CD4-positive, alpha-beta memory T cell (primary cell): ENCODE results near the gene SOSTDC1. TPM values are rescaled to one million over a fixed set of nuclear protein-coding genes. Genes with fewer than 3 reads are reported as not detected.
"Not testable (repeated sequence)": the region's sequence is repeated elsewhere in the genome, so short reads cannot be mapped to it uniquely, and the experiment has no call there.

Experiments used
- CTCF ChIA-PET: fragments of 350-600 bp; sonication (Branson Sonifier 250); formaldehyde crosslinking; loops from one replicate; lab custom pipeline; 2021; ENCODE audit warnings: inconsistent platforms; ENCODE audit not compliant: partially characterized antibody; lab: Charles Lee
- POLR2A ChIA-PET: fragments of 350-600 bp; sonication (Branson Sonifier 250); formaldehyde crosslinking; loops from one replicate; lab custom pipeline; 2021; ENCODE audit not compliant: partially characterized antibody; lab: Charles Lee
- DNase-seq, 5 donors: peaks; one replicate each; pipeline versions ENCODE4 v3.0.0 to v3.0.0-alpha.2; 2020 to 2022; ENCODE audit warnings: mixed read lengths in 1 of 5
- H3K27ac ChIP-seq: one replicate; pipeline ENCODE4 v1.7.0; 2013; ENCODE audit warnings: low read depth, low read length
- H3K27me3 ChIP-seq: 2 replicates; pipeline ENCODE4 v1.7.0; 2013; ENCODE audit warnings: mild to moderate bottlenecking, low read length, moderate library complexity; ENCODE audit not compliant: insufficient read depth
- H3K36me3 ChIP-seq: 2 replicates; pipeline ENCODE4 v1.7.0; 2013; ENCODE audit warnings: mild to moderate bottlenecking, low read length, moderate library complexity; ENCODE audit not compliant: insufficient read depth
- H3K4me1 ChIP-seq: 2 replicates; pipeline ENCODE4 v1.7.0; 2013; ENCODE audit warnings: mild to moderate bottlenecking, low read length, moderate library complexity; ENCODE audit not compliant: insufficient read depth
- H3K4me3 ChIP-seq, 2 donors: one replicate each; pipeline ENCODE4 v1.7.0; 2013; ENCODE audit warnings: low read length in 2 of 2, mild to moderate bottlenecking in 1 of 2
- H3K9me3 ChIP-seq, 2 donors: one replicate each; pipeline ENCODE4 v1.7.0; 2013; ENCODE audit warnings: low read length in 2 of 2, control low read depth in 1 of 2; ENCODE audit not compliant: control insufficient read depth in 1 of 2
- H3K27ac Mint-ChIP-seq, 7 donors: one replicate each; pipeline ENCODE4 v1.8.0; 2020 to 2021; ENCODE audit warnings: mixed read lengths in 7 of 7, mild to moderate bottlenecking in 6 of 7, inconsistent platforms in 3 of 7, moderate library complexity in 3 of 7
- H3K27me3 Mint-ChIP-seq, 2 donors: one replicate each; pipeline ENCODE4 v1.8.0; 2020 to 2021; ENCODE audit warnings: mixed read lengths in 2 of 2
- H3K36me3 Mint-ChIP-seq, 2 donors: one replicate each; pipeline ENCODE4 v1.8.0; 2020 to 2021; ENCODE audit warnings: mixed read lengths in 2 of 2, inconsistent platforms in 1 of 2, mild to moderate bottlenecking in 1 of 2
- H3K4me1 Mint-ChIP-seq, 4 donors: one replicate each; pipeline ENCODE4 v1.8.0; 2020 to 2021; ENCODE audit warnings: mixed read lengths in 4 of 4, mild to moderate bottlenecking in 1 of 4
- H3K4me3 Mint-ChIP-seq, 8 donors: one replicate each; pipeline ENCODE4 v1.8.0; 2020 to 2021; ENCODE audit warnings: mixed read lengths in 8 of 8, mild to moderate bottlenecking in 7 of 8, moderate library complexity in 6 of 8, inconsistent platforms in 3 of 8
- H3K9me3 Mint-ChIP-seq, 8 donors: one replicate each; pipeline ENCODE4 v1.8.0; 2020 to 2021; ENCODE audit warnings: mixed read lengths in 8 of 8, mild to moderate bottlenecking in 5 of 8, inconsistent platforms in 3 of 8, moderate library complexity in 1 of 8
- intact Hi-C: fragments of 100-400 bp; cut with micrococcal nuclease; formaldehyde crosslinking; loops from one replicate; pipeline ENCODE4 v1.15.1; 2023
- polyA plus RNA-seq, 2 donors: library from polyadenylated mRNA; unstranded; fragments of 300-500 nt; fragmentation: Illumina TruSeq; gene quantifications; one replicate each; pipeline ENCODE4 v1.2.3, GENCODE V29; 2021
- total RNA-seq, 2 experiments: library from RNA; stranded (reverse); gene quantifications; one replicate each; pipeline ENCODE4 v1.2.3, GENCODE V29; 2021

The SOSTDC1 gene, protein sequence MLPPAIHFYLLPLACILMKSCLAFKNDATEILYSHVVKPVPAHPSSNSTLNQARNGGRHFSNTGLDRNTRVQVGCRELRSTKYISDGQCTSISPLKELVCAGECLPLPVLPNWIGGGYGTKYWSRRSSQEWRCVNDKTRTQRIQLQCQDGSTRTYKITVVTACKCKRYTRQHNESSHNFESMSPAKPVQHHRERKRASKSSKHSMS
- not detected for total RNA-seq
- not detected for polyA plus RNA-seq

DNA sequence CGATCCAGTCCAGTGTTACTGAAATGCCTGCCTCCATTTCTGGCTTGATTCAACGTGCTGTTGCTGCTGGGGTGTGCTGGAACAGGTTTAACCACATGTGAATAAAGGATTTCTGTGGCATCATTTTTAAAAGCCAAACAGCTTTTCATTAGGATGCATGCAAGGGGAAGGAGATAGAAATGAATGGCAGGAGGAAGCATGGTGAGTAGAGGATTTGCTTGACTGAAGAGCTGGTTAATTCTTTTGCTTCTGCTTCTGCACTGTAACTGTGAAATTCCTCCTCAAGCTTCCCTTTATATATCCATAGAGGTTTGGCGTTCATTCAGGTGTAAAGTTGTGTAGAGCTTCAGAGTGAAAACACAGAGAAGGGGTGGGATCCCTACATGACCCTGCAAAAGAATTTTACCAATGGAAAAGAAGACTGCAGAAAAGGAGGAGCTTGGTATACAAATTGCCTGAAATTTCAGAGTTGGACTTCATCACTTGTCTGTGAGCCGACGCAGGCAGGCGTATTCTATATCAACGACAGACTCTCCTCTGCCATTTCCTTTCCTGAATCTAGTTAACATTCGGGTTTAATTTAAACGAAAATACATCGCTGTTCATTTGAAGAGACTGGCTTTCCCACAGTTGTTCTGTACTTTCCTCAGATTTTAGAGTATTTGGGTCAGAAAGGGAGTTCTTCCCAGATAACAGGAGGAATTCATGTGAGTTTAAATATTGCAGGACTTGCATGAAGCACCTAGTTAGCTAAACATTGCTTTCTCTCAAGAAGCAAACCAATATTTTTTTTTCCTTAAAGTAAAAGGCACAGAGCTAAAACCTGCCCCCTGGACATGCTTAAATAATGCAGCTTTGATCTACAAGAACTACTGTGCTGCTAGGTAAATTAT is at the start of gene SOSTDC1:
Gene SOSTDC1, minus strand, starts transcription at position 270 of the 893 bp plus-strand sequence. Its CDS starts 70 bp downstream, at position 200.
- H3K27me3 Mint-ChIP-seq = peaks cover 6 to 12% of the 10 kb centered on the region in 2 donors

GRCh38 chr7:16514729-16515128 is 49.2 kb upstream of the SOSTDC1 start:
- Mint-ChIP-seq H3K4me1 (no peaks in the 10 kb centered on the region), H3K36me3 (no peaks in the 10 kb centered on the region), H3K9me3 (peaks cover 0 to 5% (median 0%) of the 10 kb centered on the region in 8 donors), H3K27me3 (peaks cover 3 to 5% of the 10 kb centered on the region in 2 donors), H3K4me3 (no peak overlapping the region), H3K27ac (no peak overlapping the region)
- H3K9me3 ChIP-seq = no peaks in the 10 kb centered on the region
- no peaks in the 10 kb centered on the region for H3K27me3 ChIP-seq
- ChIA-PET CTCF (interaction anchor here (1.0 kb wide), 1 partner anchor 422 kb away, joined by 3 read pairs; no protein-coding TSS in a partner anchor), POLR2A (no interaction called here)
- intact Hi-C loops = no loop called here
- DNase-seq = no peak
- H3K36me3 ChIP-seq = no peaks in the 10 kb centered on the region
- no peak overlapping the region for H3K4me3 ChIP-seq
- no peak overlapping the region for H3K27ac ChIP-seq
- H3K4me1 ChIP-seq = no peaks in the 10 kb centered on the region

More for the DNA sequence above, at the start of gene SOSTDC1:
- intact Hi-C loops = no loop called here
- H3K4me1 ChIP-seq = no peaks in the 10 kb centered on the region
- CTCF ChIA-PET = interaction anchor here (1.0 kb wide), 1 partner anchor 29 kb away, joined by 3 read pairs; no protein-coding TSS in a partner anchor
- Mint-ChIP-seq H3K4me3 (peak within 1 kb of the TSS in 6 of 8 donors; percentile 23 to 60 (median 36)), H3K36me3 (no peaks in the 10 kb centered on the region), H3K9me3 (peaks cover 0 to 3% (median 0%) of the 10 kb centered on the region in 8 donors), H3K27ac (peak within 1 kb of the TSS in 1 of 7 donors; percentile 49), H3K4me1 (peaks cover 0 to 5% (median under 1%) of the 10 kb centered on the region in 4 donors)
- peak in 1 of 5 donors; percentile 1 for DNase-seq
- no peak within 1 kb of the TSS for H3K27ac ChIP-seq
- H3K9me3 ChIP-seq = no peaks in the 10 kb centered on the region
- H3K27me3 ChIP-seq = no peaks in the 10 kb centered on the region
- POLR2A ChIA-PET = no interaction called here
- no peak within 1 kb of the TSS for H3K4me3 ChIP-seq
- no peaks in the 10 kb centered on the region for H3K36me3 ChIP-seq

DNA sequence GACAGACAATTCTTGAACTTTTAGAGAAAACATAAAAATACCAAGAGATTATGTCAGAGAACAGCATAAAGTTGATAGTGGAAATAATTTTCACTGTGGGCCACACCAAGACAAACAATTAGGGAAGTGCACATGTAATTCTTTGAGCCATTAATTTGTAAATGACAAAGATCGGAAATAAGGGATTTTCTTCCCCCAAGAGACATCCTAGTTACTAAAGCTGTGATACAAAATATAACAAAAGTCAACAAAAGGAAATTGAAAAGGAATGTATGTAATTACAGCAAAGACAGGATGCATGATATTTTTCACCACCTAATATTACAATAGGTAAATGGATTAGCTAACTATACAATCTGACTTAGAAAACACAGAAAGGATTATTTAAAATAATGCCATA is 48.7 kb upstream of the SOSTDC1 start:
- no peaks in the 10 kb centered on the region for H3K4me1 ChIP-seq
- H3K4me3 ChIP-seq = no peak overlapping the region
- H3K9me3 Mint-ChIP-seq = peaks cover 0 to 5% (median 0%) of the 10 kb centered on the region in 8 donors
- ChIA-PET POLR2A (no interaction called here), CTCF (interaction anchor here (1.8 kb wide), 1 partner anchor 50 kb away, joined by 4 read pairs; no protein-coding TSS in a partner anchor)
- H3K27me3 ChIP-seq = no peaks in the 10 kb centered on the region
- H3K4me1 Mint-ChIP-seq = no peaks in the 10 kb centered on the region
- no peak overlapping the region for H3K27ac ChIP-seq
- no peak for DNase-seq
- H3K36me3 Mint-ChIP-seq = no peaks in the 10 kb centered on the region
- peaks cover 3 to 5% of the 10 kb centered on the region in 2 donors for H3K27me3 Mint-ChIP-seq
- no peaks in the 10 kb centered on the region for H3K9me3 ChIP-seq
- peak overlapping the region in 1 of 7 donors; percentile 59 for H3K27ac Mint-ChIP-seq
- H3K4me3 Mint-ChIP-seq = no peak overlapping the region
- intact Hi-C loops = no loop called here
- no peaks in the 10 kb centered on the region for H3K36me3 ChIP-seq

GRCh38 chr7:16512097-16512496 is 46.6 kb upstream of the SOSTDC1 start:
- peaks cover 0 to 3% of the 10 kb centered on the region in 2 donors for H3K27me3 Mint-ChIP-seq
- no peaks in the 10 kb centered on the region for H3K9me3 ChIP-seq
- H3K36me3 Mint-ChIP-seq = no peaks in the 10 kb centered on the region
- no peak overlapping the region for H3K27ac ChIP-seq
- no peaks in the 10 kb centered on the region for H3K27me3 ChIP-seq
- H3K27ac Mint-ChIP-seq = no peak overlapping the region
- no peak for DNase-seq
- no peak overlapping the region for H3K4me3 ChIP-seq
- no peak overlapping the region for H3K4me3 Mint-ChIP-seq
- H3K4me1 ChIP-seq = no peaks in the 10 kb centered on the region
- CTCF ChIA-PET = no interaction called here
- POLR2A ChIA-PET = no interaction called here
- H3K4me1 Mint-ChIP-seq = no peaks in the 10 kb centered on the region
- intact Hi-C loops = no loop called here
- no peaks in the 10 kb centered on the region for H3K36me3 ChIP-seq
- H3K9me3 Mint-ChIP-seq = peaks cover 0 to 5% (median 0%) of the 10 kb centered on the region in 8 donors

- Histone ChIP-seq H3K4me3 (no peak overlapping the region), H3K9me3 (no peaks in the 10 kb centered on the region), H3K36me3 (no peaks in the 10 kb centered on the region), H3K27ac (no peak overlapping the region), H3K27me3 (no peaks in the 10 kb centered on the region), H3K4me1 (no peaks in the 10 kb centered on the region)
- intact Hi-C loops = no loop called here
- H3K4me3 Mint-ChIP-seq = no peak overlapping the region
- CTCF ChIA-PET = no interaction called here
- no peak overlapping the region for H3K27ac Mint-ChIP-seq
- POLR2A ChIA-PET = no interaction called here
- no peak for DNase-seq
- H3K36me3 Mint-ChIP-seq = no peaks in the 10 kb centered on the region
- peaks cover 0 to 2% (median 0%) of the 10 kb centered on the region in 8 donors for H3K9me3 Mint-ChIP-seq
- H3K4me1 Mint-ChIP-seq = no peaks in the 10 kb centered on the region
- no peaks in the 10 kb centered on the region for H3K27me3 Mint-ChIP-seq
Measured at GRCh38 chr7:16511314-16511713, 45.8 kb upstream of the SOSTDC1 start.

DNA sequence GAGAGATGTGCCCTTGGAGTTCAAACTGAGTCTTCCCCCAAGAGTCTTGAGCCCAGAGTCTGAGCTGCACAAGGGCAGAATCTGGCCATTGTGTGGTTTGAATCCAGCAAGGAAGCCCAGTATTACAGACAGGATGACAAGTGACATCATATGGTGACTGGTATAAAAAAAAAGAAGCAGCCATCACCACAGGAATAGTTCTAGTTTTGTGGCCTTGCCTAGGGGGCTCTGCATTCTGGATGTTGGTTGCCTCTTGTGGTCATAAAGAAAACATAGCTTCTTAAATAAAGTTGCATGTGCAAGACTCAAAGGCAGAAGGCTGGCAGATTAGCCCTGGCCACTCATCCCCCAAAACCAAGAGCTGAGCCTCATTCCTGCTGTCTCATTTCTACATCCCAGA is 44.3 kb upstream of the SOSTDC1 start:
- Mint-ChIP-seq H3K9me3 (peaks cover 0 to 4% (median 0%) of the 10 kb centered on the region in 8 donors), H3K36me3 (no peaks in the 10 kb centered on the region), H3K4me3 (no peak overlapping the region), H3K27ac (no peak overlapping the region), H3K27me3 (peaks cover 0 to 2% of the 10 kb centered on the region in 2 donors), H3K4me1 (no peaks in the 10 kb centered on the region)
- Histone ChIP-seq H3K27me3 (no peaks in the 10 kb centered on the region), H3K4me1 (no peaks in the 10 kb centered on the region), H3K4me3 (no peak overlapping the region), H3K9me3 (no peaks in the 10 kb centered on the region), H3K36me3 (no peaks in the 10 kb centered on the region), H3K27ac (no peak overlapping the region)
- no peak for DNase-seq
- intact Hi-C loops = no loop called here
- CTCF ChIA-PET = no interaction called here
- POLR2A ChIA-PET = no interaction called here

DNA sequence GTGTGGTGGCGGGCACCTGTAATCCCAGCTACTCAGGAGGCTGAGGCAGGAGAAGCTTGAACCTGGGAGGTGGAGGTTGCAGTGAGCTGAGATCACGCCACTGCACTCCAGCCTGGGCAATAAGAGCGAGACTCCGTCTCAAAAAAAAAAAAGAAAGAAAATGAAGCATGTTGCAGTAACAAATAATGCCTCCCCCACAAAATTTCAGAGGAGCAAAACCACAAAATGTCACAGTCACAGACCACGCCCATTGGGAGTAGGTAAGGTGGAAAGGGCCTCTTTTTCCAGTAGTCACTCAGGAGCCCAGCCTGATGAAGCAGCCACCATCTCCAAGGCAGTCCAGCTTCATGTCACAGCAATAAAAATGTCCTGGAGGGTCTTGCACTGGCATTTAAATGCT is 40.9 kb upstream of the SOSTDC1 start:
- DNase-seq, H3K36me3 ChIP-seq, H3K9me3 ChIP-seq, H3K9me3 Mint-ChIP-seq, H3K4me3 ChIP-seq, H3K4me3 Mint-ChIP-seq, H3K36me3 Mint-ChIP-seq, H3K27me3 ChIP-seq, CTCF ChIA-PET, intact Hi-C loops, H3K27ac Mint-ChIP-seq, H3K4me1 Mint-ChIP-seq, H3K27me3 Mint-ChIP-seq, H3K4me1 ChIP-seq, H3K27ac ChIP-seq, POLR2A ChIA-PET: not testable (repeated sequence)
